ENCODE data around the gene XBP1. TPM values are rescaled to one million over a fixed set of nuclear protein-coding genes. Genes with fewer than 3 reads are reported as not detected.

Gene XBP1
- total and polyA plus RNA-seq, 2 of the 4 experiments (the other 2 are of a cell fraction), result 95.0 to 223 TPM

DNA sequence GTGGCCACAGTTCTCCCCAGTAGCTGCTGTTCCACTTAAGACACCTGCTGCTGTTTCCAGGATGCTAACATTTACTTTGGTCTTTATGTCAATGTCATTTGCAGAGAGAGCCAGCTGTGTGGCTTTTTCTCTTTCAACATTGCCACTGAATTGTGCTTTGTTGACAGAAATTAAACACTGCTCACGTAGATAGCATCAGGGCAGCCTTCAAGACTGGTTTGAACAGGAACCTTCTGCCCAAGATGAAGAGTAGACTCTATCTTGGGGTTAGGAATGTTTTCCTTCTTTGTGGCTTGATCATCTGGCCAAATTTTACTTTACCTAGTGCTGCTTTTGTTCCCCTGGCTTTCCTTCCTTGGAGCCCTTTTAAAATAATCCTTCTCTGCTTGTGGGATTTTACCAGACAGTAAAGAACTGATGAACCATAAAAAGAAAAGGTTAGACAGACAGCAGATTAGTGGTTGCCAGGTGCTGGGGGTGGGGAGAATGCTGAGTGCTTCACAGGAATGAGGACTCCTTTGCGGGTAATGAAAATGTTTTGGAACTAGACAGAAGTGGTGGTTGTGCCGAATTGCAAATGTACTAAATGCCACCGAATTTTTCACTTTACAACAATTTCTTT lies 22.7 kb upstream of the XBP1 start:
- no peaks in the 10 kb centered on the region for H4K20me1 ChIP-seq (ENCODE audit: insufficient read depth, low read length)
- H3K9me3 ChIP-seq (ENCODE audit: control insufficient read depth, insufficient read depth, low read length), result no peaks in the 10 kb centered on the region
- H2AK5ac ChIP-seq (ENCODE audit: low read depth, low read length), result no peak overlapping the region
- ATAC-seq (ENCODE audit: low read depth) (no peak), DNase-seq (no peak)
- H3K9ac ChIP-seq (ENCODE audit: low read depth, low read length), result no peak overlapping the region
- ChIA-PET POLR2A (ENCODE audit: unreplicated experiment) (no interaction called here), CTCF (interaction anchor here (0.6 kb wide), 1 partner anchor 1115 kb away, joined by 3 read pairs; no protein-coding TSS in a partner anchor)
- no peak overlapping the region for H3K4ac ChIP-seq (ENCODE audit: low read depth, low read length)
- intact Hi-C loops (cut with micrococcal nuclease) (no loop called here), dilution Hi-C loops (cut with HindIII; ENCODE audit: low sequenced_read_pairs, unreplicated experiment) (no loop called here), in situ Hi-C loops (cut with MboI; ENCODE audit: low sequenced_read_pairs) (loop anchor here (10.0 kb wide), 1 partner anchor 798 kb away; no protein-coding TSS in a partner anchor)
- H3K27ac ChIP-seq (ENCODE audit: insufficient read depth, low read length), result no peak overlapping the region
- H3K23ac ChIP-seq (ENCODE audit: low read depth, low read length), result no peak overlapping the region
- no peaks in the 10 kb centered on the region for H3K79me1 ChIP-seq (ENCODE audit: low read depth in 1 of 2, low read length in 2 of 2)
- H4K91ac ChIP-seq (ENCODE audit: insufficient read depth, low read depth, low read length), result no peak overlapping the region
- H2BK15ac ChIP-seq (ENCODE audit: low read depth, low read length), result no peak overlapping the region
- no peak overlapping the region for H3K4me3 ChIP-seq (ENCODE audit: insufficient read depth, low read depth, low read length)
- no peak overlapping the region for H3K4me2 ChIP-seq (ENCODE audit: low read depth, low read length)
- TF ChIP-seq, protein P1, sequence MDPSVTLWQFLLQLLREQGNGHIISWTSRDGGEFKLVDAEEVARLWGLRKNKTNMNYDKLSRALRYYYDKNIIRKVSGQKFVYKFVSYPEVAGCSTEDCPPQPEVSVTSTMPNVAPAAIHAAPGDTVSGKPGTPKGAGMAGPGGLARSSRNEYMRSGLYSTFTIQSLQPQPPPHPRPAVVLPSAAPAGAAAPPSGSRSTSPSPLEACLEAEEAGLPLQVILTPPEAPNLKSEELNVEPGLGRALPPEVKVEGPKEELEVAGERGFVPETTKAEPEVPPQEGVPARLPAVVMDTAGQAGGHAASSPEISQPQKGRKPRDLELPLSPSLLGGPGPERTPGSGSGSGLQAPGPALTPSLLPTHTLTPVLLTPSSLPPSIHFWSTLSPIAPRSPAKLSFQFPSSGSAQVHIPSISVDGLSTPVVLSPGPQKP (IDR thresholded peaks at IDR 0.05; ENCODE audit: borderline replicate concordance, low read depth, low read length), result no peak
- TF ChIP-seq RFX5 (IDR thresholded peaks at IDR 0.05; ENCODE audit: low read depth, low read length) (no peak), NFE2L2 (IDR thresholded peaks at IDR 0.05; ENCODE audit: low read depth, low read length) (no peak), RCOR1 (IDR thresholded peaks at IDR 0.05; ENCODE audit: insufficient replicate concordance, low read length) (no peak), CHD1 (IDR thresholded peaks at IDR 0.05; ENCODE audit: low read depth, low read length) (no peak), SMC3 (IDR thresholded peaks at IDR 0.05; ENCODE audit: low read depth, low read length) (no peak), MXI1 (IDR thresholded peaks at IDR 0.05; ENCODE audit: borderline replicate concordance, low read depth, low read length) (no peak), RAD21 (IDR thresholded peaks at IDR 0.05; ENCODE audit: low read length) (no peak), MAFK (IDR thresholded peaks at IDR 0.05; ENCODE audit: low read depth, low read length) (no peak), BHLHE40 (IDR thresholded peaks at IDR 0.05; ENCODE audit: low read depth, low read length) (no peak), CEBPB (IDR thresholded peaks at IDR 0.05; ENCODE audit: low read depth, low read length) (no peak), MAZ (IDR thresholded peaks at IDR 0.05; ENCODE audit: borderline replicate concordance, low read depth, low read length) (no peak), POLR2A (IDR thresholded peaks at IDR 0.05; ENCODE audit: low read depth, low read length) (no peak)
- TF ChIP-seq, protein P2, sequence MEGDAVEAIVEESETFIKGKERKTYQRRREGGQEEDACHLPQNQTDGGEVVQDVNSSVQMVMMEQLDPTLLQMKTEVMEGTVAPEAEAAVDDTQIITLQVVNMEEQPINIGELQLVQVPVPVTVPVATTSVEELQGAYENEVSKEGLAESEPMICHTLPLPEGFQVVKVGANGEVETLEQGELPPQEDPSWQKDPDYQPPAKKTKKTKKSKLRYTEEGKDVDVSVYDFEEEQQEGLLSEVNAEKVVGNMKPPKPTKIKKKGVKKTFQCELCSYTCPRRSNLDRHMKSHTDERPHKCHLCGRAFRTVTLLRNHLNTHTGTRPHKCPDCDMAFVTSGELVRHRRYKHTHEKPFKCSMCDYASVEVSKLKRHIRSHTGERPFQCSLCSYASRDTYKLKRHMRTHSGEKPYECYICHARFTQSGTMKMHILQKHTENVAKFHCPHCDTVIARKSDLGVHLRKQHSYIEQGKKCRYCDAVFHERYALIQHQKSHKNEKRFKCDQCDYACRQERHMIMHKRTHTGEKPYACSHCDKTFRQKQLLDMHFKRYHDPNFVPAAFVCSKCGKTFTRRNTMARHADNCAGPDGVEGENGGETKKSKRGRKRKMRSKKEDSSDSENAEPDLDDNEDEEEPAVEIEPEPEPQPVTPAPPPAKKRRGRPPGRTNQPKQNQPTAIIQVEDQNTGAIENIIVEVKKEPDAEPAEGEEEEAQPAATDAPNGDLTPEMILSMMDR (conservative IDR thresholded peaks at IDR 0.05; ENCODE audit: low read depth, low read length), result no peak
- TF ChIP-seq, protein P3, sequence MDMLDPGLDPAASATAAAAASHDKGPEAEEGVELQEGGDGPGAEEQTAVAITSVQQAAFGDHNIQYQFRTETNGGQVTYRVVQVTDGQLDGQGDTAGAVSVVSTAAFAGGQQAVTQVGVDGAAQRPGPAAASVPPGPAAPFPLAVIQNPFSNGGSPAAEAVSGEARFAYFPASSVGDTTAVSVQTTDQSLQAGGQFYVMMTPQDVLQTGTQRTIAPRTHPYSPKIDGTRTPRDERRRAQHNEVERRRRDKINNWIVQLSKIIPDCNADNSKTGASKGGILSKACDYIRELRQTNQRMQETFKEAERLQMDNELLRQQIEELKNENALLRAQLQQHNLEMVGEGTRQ (IDR thresholded peaks at IDR 0.05; ENCODE audit: low read depth, low read length), result no peak
- H3K36me3 ChIP-seq (ENCODE audit: control insufficient read depth, insufficient read depth, low read length), result no peaks in the 10 kb centered on the region
- no CpG with 5 or more reads among the region's 4 CpGs for WGBS, 2 experiments (ENCODE audit: extremely low coverage in 2 of 2, insufficient read length in 1 of 2)
- H3K56ac ChIP-seq (ENCODE audit: extremely low read depth, insufficient read depth, low read length), result no peak overlapping the region
- no peak overlapping the region for H2BK5ac ChIP-seq (ENCODE audit: low read depth, low read length, poor library complexity, severe bottlenecking)
- H2AFZ ChIP-seq (replicated peaks; ENCODE audit: low read length, poor library complexity), result no peak overlapping the region
- no peak overlapping the region for H4K8ac ChIP-seq (ENCODE audit: low read depth in 2 of 2, low read length in 2 of 2)
- no peak overlapping the region for H3K14ac ChIP-seq (replicated peaks; ENCODE audit: low read depth, low read length)
- H2BK120ac ChIP-seq (ENCODE audit: low read depth, low read length), result no peak overlapping the region
- no peak overlapping the region for H2BK20ac ChIP-seq (ENCODE audit: low read depth, low read length)
- H3K9me1 ChIP-seq (ENCODE audit: insufficient read depth, low read length), result peaks cover 3% of the 10 kb centered on the region; the same call in 1 of the 2 replicates
- H3K4me1 ChIP-seq (ENCODE audit: control insufficient read depth, insufficient read depth, low read length), result no peaks in the 10 kb centered on the region
- no peak overlapping the region for H4K5ac ChIP-seq (ENCODE audit: low read depth, low read length)
- no TSS peak for BruUV-seq (replicated peaks)
- H3K27me3 ChIP-seq (ENCODE audit: control insufficient read depth, insufficient read depth, low read length), result no peaks in the 10 kb centered on the region
- H3K18ac ChIP-seq (ENCODE audit: low read depth, low read length), result no peak overlapping the region
- no peak overlapping the region for H2AK9ac ChIP-seq (replicated peaks; ENCODE audit: low read depth, low read length, poor library complexity)
